Activated T-helper 2 cell treated with anti-CD3 and anti-CD28 coated beads, Interferon-gamma antibody, Interleukin-2, Interleukin-4, amounts not matched to agents 10 μg/mL and 5 μg/mL and 100 μg/mL, durations not matched to agents 14 hours and 24 hours and 36 hours (primary cell): ENCODE measurements around the gene ZBTB18. TPM values are rescaled to one million over a fixed set of nuclear protein-coding genes. Genes with fewer than 3 reads are reported as not detected.

ENCODE experiments used
- DNase-seq: peaks from one replicate; pipeline ENCODE4 v3.0.0; 2021; ENCODE audit warnings: low spot score
- H3K27ac Mint-ChIP-seq: one replicate; pipeline ENCODE4 v1.8.0; 2021; ENCODE audit warnings: mixed read lengths
- H3K27me3 Mint-ChIP-seq: one replicate; pipeline ENCODE4 v1.8.0; 2021; ENCODE audit warnings: low read depth, mixed read lengths
- H3K36me3 Mint-ChIP-seq: one replicate; pipeline ENCODE4 v1.8.0; 2021; ENCODE audit warnings: low read depth, mixed read lengths
- H3K4me1 Mint-ChIP-seq: one replicate; pipeline ENCODE4 v1.8.0; 2021; ENCODE audit warnings: low read depth, mixed read lengths
- H3K4me3 Mint-ChIP-seq: one replicate; pipeline ENCODE4 v1.8.0; 2021; ENCODE audit warnings: low read depth, mild to moderate bottlenecking, moderate library complexity, mixed read lengths
- H3K9me3 Mint-ChIP-seq: one replicate; pipeline ENCODE4 v1.8.0; 2021; ENCODE audit warnings: mixed read lengths
- intact Hi-C: fragments of 100-400 bp; cut with micrococcal nuclease; formaldehyde crosslinking; loops from one replicate; pipeline ENCODE4 v1.15.1; 2023
- total RNA-seq: library from RNA; stranded (reverse); gene quantifications from 2 replicates; pipeline ENCODE4 v1.2.3, GENCODE V29; 2022

The ZBTB18 gene
- total RNA-seq, 1 donor from 2014 or later: 4.4 TPM

DNA sequence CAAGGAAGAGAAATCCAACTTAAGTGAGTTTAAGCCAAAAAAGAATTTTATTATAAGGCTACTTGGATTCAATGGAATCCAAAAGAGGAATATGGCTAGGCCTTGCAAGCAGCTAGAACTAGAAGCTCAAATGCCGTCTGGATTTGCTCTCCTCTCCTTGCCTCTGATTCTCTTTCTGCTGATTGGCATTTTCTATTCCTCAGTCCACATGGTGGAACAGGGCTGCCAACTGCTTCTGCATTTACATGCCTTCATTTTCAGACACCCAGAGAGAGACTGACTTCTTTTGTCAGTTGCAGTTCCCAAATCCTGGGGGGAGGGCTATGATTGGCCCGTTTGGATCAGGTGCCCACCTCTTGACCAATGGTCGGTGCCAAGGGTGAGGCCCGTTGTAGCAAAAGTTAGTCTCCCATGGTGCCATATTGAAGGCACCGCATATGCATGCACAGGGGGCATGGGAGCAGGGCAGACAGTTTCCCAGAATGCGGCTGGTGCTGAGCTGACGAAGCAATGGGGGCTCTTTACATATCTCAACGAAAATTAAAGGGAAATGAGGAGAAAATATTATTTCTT, 18.3 kb downstream of the ZBTB18 start:
- peaks cover 15% of the 10 kb centered on the region for H3K27me3 Mint-ChIP-seq
- DNase-seq: no peak
- H3K4me3 Mint-ChIP-seq: no peak overlapping the region
- H3K9me3 Mint-ChIP-seq: no peaks in the 10 kb centered on the region
- intact Hi-C loops: no loop called here
- H3K27ac Mint-ChIP-seq: no peak overlapping the region
- no peaks in the 10 kb centered on the region for H3K36me3 Mint-ChIP-seq
- peaks cover 6% of the 10 kb centered on the region for H3K4me1 Mint-ChIP-seq

DNA sequence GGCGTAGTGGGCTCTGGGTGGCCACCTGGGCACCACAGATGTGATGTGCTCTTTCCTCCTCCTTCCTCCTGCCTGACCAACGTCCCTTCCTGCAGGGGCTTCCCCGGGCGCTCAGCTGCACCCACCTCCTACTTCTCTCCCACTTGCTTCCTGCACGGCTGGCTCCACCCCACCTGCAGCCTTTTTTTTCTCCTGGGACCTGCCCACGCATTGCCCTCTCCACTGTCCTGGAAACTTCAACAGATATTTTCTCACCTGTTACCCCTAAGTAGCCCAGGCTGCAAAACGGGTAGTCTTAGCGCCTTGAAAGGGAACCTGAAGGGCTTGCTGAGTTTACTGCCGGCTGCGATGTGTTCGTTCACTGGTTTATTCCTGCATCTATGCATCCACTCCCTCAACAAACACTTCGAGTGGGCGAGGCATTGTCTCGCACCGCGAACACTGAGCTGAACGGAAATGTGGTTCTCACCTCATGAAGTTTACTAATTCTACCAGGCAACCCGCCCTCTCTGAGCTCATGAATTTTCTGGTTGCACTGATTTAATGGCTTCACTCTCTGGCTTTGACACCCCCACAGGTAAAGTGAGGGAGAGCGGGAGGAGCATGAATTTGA, 23.6 kb downstream of the ZBTB18 start:
- H3K27ac Mint-ChIP-seq: peak overlapping the region; percentile 19
- H3K4me1 Mint-ChIP-seq: peaks cover 19% of the 10 kb centered on the region
- no peaks in the 10 kb centered on the region for H3K9me3 Mint-ChIP-seq
- peak overlapping the region; percentile 43 for H3K4me3 Mint-ChIP-seq
- H3K36me3 Mint-ChIP-seq: no peaks in the 10 kb centered on the region
- peaks cover 26% of the 10 kb centered on the region for H3K27me3 Mint-ChIP-seq
- peak; percentile 20 for DNase-seq
- intact Hi-C loops: no loop called here

DNA sequence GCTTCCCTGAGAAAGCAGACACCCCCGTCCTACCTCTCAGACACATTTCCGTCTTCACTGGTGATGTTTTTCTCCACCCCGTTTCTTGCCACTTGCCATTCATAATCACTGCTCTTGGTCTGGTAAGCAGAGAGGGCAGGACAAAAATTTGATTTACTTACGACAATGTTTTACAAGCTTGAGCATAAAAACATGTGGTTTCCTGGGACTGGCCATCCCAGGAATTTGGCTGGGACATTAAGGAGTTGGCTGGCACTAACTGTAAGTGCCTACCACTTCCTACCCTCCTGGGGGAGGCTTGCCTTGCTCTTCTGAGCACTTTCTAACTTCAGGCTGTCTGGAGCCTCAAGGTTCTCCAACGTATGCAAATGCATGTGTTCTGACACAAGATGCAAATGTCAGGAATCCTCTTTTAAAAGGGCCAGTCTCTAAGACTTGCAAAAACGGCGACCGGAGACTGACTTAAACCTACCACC, 24.2 kb downstream of the ZBTB18 start:
- H3K4me1 Mint-ChIP-seq: peaks cover 19% of the 10 kb centered on the region
- no peaks in the 10 kb centered on the region for H3K9me3 Mint-ChIP-seq
- peaks cover 26% of the 10 kb centered on the region for H3K27me3 Mint-ChIP-seq
- intact Hi-C loops: no loop called here
- no peaks in the 10 kb centered on the region for H3K36me3 Mint-ChIP-seq
- H3K27ac Mint-ChIP-seq: peak overlapping the region; percentile 19
- no peak for DNase-seq
- H3K4me3 Mint-ChIP-seq: peak overlapping the region; percentile 43

DNA sequence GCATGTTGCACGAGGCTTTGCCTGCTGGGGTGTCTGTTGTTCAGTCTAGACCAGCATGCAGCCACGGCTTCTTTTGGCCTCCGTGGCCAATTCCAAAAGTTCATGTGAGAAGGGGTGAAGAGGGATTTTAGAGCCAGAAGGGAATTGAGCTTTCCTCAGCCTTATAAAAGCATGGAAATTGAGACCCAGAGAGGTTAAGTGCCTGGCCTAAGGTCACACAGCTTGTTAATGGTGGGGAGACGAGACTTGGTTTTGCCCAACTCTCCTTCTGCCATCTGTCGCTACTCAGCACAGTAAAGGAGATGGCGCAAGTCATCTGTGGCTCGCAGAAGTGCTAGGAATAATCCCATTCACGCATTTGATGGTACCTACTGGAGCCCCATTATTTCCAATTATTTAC, 25.7 kb downstream of the ZBTB18 start:
- no peaks in the 10 kb centered on the region for H3K9me3 Mint-ChIP-seq
- no peaks in the 10 kb centered on the region for H3K36me3 Mint-ChIP-seq
- peaks cover 26% of the 10 kb centered on the region for H3K27me3 Mint-ChIP-seq
- H3K4me3 Mint-ChIP-seq: no peak overlapping the region
- DNase-seq: no peak
- intact Hi-C loops: no loop called here
- peaks cover 19% of the 10 kb centered on the region for H3K4me1 Mint-ChIP-seq
- H3K27ac Mint-ChIP-seq: no peak overlapping the region

DNA sequence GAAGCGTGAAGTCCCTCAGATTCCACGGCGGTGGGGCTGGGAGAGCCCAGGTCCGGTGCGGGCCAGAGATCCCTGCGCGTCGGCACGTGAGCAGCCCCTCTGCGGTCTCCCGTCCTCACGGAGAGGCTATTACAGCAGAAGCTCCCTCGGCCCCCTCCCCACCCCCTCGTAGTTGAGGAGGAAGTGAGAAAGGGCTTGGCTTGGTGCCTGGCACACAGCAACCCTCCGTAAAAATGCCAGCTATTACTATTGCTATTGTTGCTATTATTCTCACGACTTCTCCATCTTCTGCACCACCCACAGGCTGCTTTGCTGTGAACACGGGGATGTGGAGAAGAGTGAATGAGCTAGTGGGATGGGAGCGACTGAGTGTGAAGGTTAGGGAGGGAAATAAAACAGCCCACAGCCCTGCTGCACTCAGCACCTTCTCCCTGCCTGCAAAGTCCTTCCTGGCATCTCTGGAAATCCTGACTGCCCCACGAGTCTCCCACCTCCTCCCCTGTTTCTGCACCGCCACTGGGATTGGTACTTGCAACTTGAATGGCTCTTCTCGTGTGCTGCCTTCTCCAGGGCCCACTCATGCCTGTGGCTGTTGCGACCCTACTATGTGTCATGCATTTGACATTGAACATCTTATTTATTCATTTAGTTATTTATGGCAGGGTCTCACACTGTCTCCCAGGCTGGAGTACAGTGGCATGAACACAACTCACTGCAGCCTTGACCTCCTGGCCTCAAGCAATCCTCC, 26.6 kb downstream of the ZBTB18 start:
- no peak for DNase-seq
- no peak overlapping the region for H3K4me3 Mint-ChIP-seq
- no peaks in the 10 kb centered on the region for H3K36me3 Mint-ChIP-seq
- H3K4me1 Mint-ChIP-seq: peaks cover 19% of the 10 kb centered on the region
- H3K27ac Mint-ChIP-seq: no peak overlapping the region
- H3K9me3 Mint-ChIP-seq: no peaks in the 10 kb centered on the region
- intact Hi-C loops: no loop called here
- H3K27me3 Mint-ChIP-seq: peaks cover 28% of the 10 kb centered on the region

DNA sequence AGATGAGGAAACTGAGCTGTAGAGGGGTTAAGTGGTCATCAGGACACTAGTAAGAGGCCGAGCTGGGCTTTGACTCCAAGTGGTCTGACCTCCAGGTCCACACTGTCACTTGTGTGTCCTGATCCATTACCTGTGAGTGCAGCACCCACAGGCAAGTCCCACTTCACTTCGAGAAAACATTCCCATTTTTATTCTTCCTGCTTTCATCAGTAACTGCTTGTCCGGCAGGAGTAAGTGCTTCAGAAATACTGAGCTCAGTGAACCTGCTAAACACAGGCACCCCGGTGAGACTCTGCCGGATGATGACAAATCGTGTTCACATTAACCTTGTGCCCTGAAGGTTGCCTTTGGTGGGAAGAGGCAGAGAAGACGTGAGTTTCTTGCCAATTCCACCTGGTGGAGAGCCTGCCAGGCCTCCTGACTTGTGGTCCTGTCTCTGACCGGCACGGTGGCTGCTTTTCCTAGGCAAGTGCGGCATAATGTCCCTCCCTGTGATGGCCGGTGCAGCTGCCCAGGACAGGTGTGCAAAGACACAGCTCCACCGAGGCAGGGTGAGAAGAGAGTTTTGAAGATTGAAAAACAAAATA, 29.4 kb downstream of the ZBTB18 start:
- H3K9me3 Mint-ChIP-seq: no peaks in the 10 kb centered on the region
- no peak for DNase-seq
- H3K4me1 Mint-ChIP-seq: peaks cover 3% of the 10 kb centered on the region
- H3K27ac Mint-ChIP-seq: no peak overlapping the region
- intact Hi-C loops: no loop called here
- H3K27me3 Mint-ChIP-seq: peaks cover 22% of the 10 kb centered on the region
- H3K4me3 Mint-ChIP-seq: no peak overlapping the region
- no peaks in the 10 kb centered on the region for H3K36me3 Mint-ChIP-seq

DNA sequence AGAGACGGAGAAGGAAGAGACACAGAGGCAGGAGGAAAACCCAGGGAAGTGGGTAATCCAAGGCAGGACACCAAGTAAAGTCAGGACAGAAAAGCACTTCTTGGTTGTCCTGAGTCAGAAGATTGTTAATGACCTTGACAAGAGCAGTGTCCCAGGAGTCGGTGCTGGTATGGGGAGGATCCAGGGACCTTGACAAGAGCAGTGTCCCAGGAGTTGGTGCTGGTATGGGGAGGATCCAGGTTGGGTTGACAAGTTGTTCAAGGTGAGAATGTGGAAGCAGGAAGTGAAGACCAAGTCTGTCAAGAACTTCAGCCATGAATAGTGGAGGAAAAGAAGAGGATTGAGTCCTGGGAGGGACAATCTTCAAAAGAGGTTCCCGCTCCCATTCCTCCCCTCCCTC, 31.9 kb downstream of the ZBTB18 start:
- H3K9me3 Mint-ChIP-seq: no peaks in the 10 kb centered on the region
- no peak for DNase-seq
- intact Hi-C loops: no loop called here
- no peak overlapping the region for H3K27ac Mint-ChIP-seq
- H3K36me3 Mint-ChIP-seq: no peaks in the 10 kb centered on the region
- H3K4me3 Mint-ChIP-seq: no peak overlapping the region
- H3K4me1 Mint-ChIP-seq: no peaks in the 10 kb centered on the region
- peaks cover 16% of the 10 kb centered on the region for H3K27me3 Mint-ChIP-seq

DNA sequence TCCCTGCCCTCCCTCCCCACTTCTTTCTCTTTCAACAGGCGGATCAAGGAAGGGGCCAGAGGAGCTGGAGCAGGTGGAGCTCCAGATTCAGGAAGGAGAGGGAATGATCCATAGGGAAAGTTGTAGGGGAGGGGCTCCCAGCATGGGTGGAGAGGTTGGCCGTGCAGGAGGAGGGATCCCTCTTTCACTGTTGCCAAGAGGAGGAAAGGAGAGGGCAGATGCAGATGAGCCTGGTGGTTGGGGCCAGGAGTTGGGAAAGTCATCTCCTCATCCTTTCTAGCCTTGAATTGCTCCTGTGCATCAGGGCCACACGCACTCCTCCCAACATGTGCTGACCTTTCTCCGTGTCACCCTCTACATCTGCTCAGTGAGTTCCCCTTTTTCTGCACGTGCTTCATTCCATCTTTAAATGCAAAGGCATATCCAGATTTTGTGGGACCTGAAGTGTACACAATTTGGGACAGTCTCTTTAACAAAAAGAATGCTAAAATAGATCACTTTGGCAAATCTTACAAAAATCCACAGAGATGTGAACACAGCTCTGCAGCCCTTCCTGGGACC, 32.4 kb downstream of the ZBTB18 start:
- Mint-ChIP-seq H3K36me3 (no peaks in the 10 kb centered on the region), H3K4me3 (no peak overlapping the region), H3K9me3 (no peaks in the 10 kb centered on the region), H3K4me1 (no peaks in the 10 kb centered on the region), H3K27ac (no peak overlapping the region), H3K27me3 (peaks cover 16% of the 10 kb centered on the region)
- DNase-seq: no peak
- intact Hi-C loops: no loop called here

DNA sequence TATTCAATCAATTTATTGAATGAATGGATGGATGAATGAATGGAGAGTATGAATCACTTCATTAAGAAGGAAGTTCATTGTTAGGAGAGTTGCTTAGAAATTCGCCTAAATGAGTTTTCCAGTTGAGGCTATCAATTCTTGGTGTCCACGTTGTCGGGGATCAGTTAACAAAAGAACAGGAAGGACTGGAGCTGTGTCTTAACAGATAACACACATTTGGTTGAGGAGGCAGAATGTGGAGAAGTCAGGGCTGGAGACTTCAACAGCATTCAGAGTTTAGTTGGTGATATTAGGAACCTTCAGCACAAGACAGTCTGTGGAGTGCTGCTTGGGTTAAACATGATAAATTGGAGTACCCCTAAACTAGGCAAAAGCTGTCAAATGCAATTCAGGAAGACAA, 33.7 kb downstream of the ZBTB18 start:
- no peak overlapping the region for H3K27ac Mint-ChIP-seq
- intact Hi-C loops: no loop called here
- H3K27me3 Mint-ChIP-seq: peaks cover 16% of the 10 kb centered on the region
- no peak for DNase-seq
- H3K9me3 Mint-ChIP-seq: no peaks in the 10 kb centered on the region
- H3K36me3 Mint-ChIP-seq: no peaks in the 10 kb centered on the region
- H3K4me3 Mint-ChIP-seq: no peak overlapping the region
- H3K4me1 Mint-ChIP-seq: no peaks in the 10 kb centered on the region

DNA sequence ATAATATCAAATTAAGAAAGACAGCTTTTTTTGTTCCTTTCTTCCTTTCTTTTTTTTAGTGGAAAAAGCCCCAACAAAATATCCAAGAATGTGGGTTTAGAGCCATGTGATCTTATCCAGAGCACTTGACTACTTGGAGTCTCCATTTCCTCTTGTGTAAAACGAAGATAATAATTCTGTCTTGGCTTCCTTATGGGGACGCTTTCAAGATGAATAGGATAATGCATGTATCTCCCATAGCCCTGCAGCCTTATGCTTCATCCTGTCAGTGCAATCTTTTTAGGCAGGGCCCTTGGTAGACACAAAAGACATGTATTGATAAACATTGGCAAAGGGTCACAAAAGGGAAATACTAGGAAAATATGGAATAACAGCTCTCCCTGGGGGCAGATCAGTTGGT, 34.8 kb downstream of the ZBTB18 start:
- Mint-ChIP-seq H3K9me3 (no peaks in the 10 kb centered on the region), H3K36me3 (no peaks in the 10 kb centered on the region), H3K27me3 (peaks cover 18% of the 10 kb centered on the region), H3K27ac (no peak overlapping the region), H3K4me3 (no peak overlapping the region), H3K4me1 (no peaks in the 10 kb centered on the region)
- intact Hi-C loops: no loop called here
- no peak for DNase-seq

DNA sequence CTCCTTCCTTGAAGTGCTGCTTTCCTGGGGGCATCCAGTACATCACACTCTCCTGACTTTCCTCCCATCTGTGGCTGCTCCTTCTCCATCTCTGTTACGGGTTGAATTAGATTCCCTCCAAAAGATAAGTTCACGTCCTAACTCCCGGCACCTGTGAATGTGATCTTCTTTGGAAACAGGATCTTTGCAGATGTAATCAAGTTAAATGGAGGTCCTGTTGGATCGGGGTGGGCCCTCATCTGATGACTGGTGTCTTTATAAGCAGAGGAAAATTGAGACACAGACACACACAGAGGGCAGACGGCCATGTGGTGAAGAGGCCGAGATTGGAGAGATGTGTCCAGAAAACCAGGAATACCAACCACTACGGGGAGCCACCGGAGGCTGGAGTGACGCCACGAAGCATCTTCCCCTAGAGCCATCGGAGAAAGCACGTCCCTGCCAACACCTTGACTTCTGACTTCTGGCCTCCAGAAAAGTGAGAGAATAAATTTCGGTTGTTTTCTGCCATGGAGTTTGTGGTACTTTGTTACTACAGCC, 36.0 kb downstream of the ZBTB18 start:
- no peak overlapping the region for H3K4me3 Mint-ChIP-seq
- no peak for DNase-seq
- intact Hi-C loops: no loop called here
- peaks cover 18% of the 10 kb centered on the region for H3K27me3 Mint-ChIP-seq
- H3K9me3 Mint-ChIP-seq: no peaks in the 10 kb centered on the region
- H3K4me1 Mint-ChIP-seq: no peaks in the 10 kb centered on the region
- no peaks in the 10 kb centered on the region for H3K36me3 Mint-ChIP-seq
- H3K27ac Mint-ChIP-seq: no peak overlapping the region

DNA sequence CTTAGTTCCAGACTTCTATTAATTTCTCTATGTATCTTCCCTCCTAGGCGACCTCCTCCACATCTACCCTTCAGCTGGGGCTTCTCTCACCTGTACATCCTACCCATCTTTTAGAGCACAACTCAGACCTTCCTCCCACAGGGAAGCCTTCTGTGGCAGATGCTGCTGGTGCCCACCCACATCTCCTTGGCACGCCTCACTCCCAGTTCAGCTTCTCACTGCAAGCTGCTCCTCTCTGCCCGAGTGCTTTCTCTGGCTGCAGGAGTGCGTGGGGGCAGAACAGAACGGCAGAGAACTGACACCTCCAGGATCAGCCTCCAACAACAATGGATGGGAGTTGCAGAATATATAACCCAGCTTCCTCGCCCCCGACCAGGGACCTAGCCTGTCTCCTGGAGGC, 36.5 kb downstream of the ZBTB18 start:
- Mint-ChIP-seq H3K4me1 (no peaks in the 10 kb centered on the region), H3K9me3 (no peaks in the 10 kb centered on the region), H3K4me3 (no peak overlapping the region), H3K27me3 (peaks cover 14% of the 10 kb centered on the region), H3K27ac (no peak overlapping the region), H3K36me3 (no peaks in the 10 kb centered on the region)
- intact Hi-C loops: no loop called here
- no peak for DNase-seq
